ENCODE data around the gene XRN1. TPM values are rescaled to one million over a fixed set of nuclear protein-coding genes. Genes with fewer than 3 reads are reported as not detected.

XRN1 gene
- total and polyA plus RNA-seq, 2 donors from 2014 or later: 2.8 to 45.6 TPM

DNA sequence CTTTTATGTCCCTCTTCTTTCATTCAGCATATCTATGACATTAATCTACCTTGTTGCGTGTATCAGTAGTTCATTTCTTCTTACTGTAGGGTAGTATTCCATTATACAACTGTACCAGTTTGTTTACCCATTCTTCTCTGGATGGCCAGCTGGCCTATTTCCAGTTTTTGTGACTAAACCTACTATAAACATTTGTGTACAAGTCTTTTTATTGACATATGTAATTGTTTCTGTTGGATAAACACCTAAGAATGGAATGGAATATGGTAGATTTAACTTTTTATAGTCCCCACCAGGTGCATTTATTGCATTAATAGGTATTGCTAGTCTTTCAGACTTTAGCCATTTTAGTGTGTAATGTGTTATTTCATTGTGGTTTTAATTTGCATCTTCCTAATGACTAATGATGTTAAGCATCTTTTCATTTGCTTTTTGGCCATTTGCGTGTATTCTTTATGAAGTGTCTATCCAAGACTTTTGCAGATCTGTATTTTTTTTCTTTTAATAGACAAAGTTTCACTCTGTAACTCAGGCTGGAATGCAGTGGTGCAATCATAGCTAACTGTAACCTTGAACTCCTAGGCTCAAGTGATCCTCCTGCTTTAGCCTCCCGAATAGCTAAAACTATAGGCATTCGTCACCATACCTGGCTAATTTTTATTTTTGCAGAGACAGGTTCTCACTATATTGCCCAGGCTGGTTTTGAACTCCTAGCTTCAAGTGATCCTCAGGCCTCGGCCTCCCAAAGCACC is 41.9 kb upstream of the XRN1 start:
- H3K9ac ChIP-seq (ENCODE audit: low read length in 3 of 3): no peak overlapping the region
- H3K27ac ChIP-seq (ENCODE audit: low read depth in 2 of 2, low read length in 2 of 2): no peak overlapping the region
- H3K4me1 ChIP-seq (ENCODE audit: control insufficient read depth in 2 of 3, insufficient read depth in 2 of 3, low read depth in 1 of 3, low read length in 3 of 3): no peaks in the 10 kb centered on the region
- FAIRE-seq (no peak), DNase-seq (no peak)
- no peak overlapping the region for H3K4me3 ChIP-seq (ENCODE audit: low read length in 3 of 3)
- H3K27me3 ChIP-seq (ENCODE audit: control insufficient read depth, insufficient read depth, low read length): no peaks in the 10 kb centered on the region
- TF ChIP-seq, protein P1, sequence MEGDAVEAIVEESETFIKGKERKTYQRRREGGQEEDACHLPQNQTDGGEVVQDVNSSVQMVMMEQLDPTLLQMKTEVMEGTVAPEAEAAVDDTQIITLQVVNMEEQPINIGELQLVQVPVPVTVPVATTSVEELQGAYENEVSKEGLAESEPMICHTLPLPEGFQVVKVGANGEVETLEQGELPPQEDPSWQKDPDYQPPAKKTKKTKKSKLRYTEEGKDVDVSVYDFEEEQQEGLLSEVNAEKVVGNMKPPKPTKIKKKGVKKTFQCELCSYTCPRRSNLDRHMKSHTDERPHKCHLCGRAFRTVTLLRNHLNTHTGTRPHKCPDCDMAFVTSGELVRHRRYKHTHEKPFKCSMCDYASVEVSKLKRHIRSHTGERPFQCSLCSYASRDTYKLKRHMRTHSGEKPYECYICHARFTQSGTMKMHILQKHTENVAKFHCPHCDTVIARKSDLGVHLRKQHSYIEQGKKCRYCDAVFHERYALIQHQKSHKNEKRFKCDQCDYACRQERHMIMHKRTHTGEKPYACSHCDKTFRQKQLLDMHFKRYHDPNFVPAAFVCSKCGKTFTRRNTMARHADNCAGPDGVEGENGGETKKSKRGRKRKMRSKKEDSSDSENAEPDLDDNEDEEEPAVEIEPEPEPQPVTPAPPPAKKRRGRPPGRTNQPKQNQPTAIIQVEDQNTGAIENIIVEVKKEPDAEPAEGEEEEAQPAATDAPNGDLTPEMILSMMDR (IDR thresholded peaks at IDR 0.05; ENCODE audit: borderline replicate concordance, extremely low read depth, insufficient read depth): no peak
- no peaks in the 10 kb centered on the region for H3K9me3 ChIP-seq (ENCODE audit: control insufficient read depth in 2 of 3, insufficient read depth in 1 of 3, low read length in 3 of 3)
- peaks cover 2 to 56% (median 16%) of the 10 kb centered on the region in 3 donors for H3K36me3 ChIP-seq (ENCODE audit: control insufficient read depth in 2 of 3, insufficient read depth in 3 of 3, low read length in 3 of 3)
- intact Hi-C loops (cut with DNase I): no loop called here

DNA sequence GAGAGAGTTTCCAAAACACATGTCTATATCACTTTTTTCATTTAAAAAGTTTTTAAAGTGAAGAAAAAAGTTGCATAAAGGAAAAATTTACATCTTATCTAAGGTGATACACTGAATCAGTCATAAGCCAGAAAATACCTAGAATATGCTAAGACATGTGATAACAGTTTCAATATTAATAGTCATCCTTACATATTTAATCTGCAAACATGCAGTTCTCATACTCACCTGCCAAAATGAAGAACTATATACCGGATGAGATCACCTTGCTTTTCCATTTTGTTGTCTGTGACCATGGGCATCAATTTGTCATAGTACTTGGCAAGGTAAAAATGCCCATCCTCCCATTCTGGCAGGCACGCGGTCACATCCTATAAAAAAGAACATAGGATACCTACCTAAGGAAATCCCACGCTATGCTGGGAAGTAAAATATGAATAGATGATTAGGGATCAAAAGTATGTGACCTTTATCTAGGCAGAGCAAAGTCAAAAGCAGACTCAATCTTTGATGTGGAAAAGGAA is 37.1 kb upstream of the XRN1 start:
- no peaks in the 10 kb centered on the region for H3K27me3 ChIP-seq (ENCODE audit: control insufficient read depth, insufficient read depth, low read length)
- intact Hi-C loops (cut with DNase I): no loop called here
- H3K4me1 ChIP-seq (ENCODE audit: control insufficient read depth in 2 of 3, insufficient read depth in 2 of 3, low read depth in 1 of 3, low read length in 3 of 3): no peaks in the 10 kb centered on the region
- H3K9ac ChIP-seq (ENCODE audit: low read length in 3 of 3): no peak overlapping the region
- TF ChIP-seq, protein P1 (IDR thresholded peaks at IDR 0.05; ENCODE audit: borderline replicate concordance, extremely low read depth, insufficient read depth): no peak
- peaks cover 10 to 42% (median 14%) of the 10 kb centered on the region in 3 donors for H3K36me3 ChIP-seq (ENCODE audit: control insufficient read depth in 2 of 3, insufficient read depth in 3 of 3, low read length in 3 of 3)
- no peak overlapping the region for H3K4me3 ChIP-seq (ENCODE audit: low read length in 3 of 3)
- no peak overlapping the region for H3K27ac ChIP-seq (ENCODE audit: low read depth in 2 of 2, low read length in 2 of 2)
- peaks cover 0 to 5% (median 3%) of the 10 kb centered on the region in 3 donors for H3K9me3 ChIP-seq (ENCODE audit: control insufficient read depth in 2 of 3, insufficient read depth in 1 of 3, low read length in 3 of 3)
- DNase-seq (no peak), FAIRE-seq (no peak)

DNA sequence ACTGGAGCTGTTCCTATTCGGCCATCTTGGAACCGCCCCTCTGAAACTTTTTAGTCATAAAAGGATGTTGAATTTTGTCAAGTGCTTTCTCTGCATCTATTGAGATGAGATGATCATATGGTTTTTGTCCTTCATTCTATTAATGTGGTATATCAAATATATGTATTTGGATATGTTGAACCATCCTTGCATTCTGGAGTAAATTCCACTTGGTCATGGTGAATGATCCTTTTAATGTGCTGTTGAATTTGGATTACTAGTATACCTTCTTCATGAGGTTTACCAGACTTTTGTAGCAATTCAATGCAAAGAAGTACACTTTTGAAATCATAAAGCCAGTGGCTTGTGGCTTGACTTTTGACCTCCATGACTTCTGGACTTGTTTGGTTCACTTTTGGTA is 33.4 kb upstream of the XRN1 start:
- Histone ChIP-seq H3K27me3 (ENCODE audit: control insufficient read depth, insufficient read depth, low read length) (no peaks in the 10 kb centered on the region), H3K36me3 (ENCODE audit: control insufficient read depth in 2 of 3, insufficient read depth in 3 of 3, low read length in 3 of 3) (peaks cover 4 to 21% (median 11%) of the 10 kb centered on the region in 3 donors), H3K4me1 (ENCODE audit: control insufficient read depth in 2 of 3, insufficient read depth in 2 of 3, low read depth in 1 of 3, low read length in 3 of 3) (no peaks in the 10 kb centered on the region), H3K9me3 (ENCODE audit: control insufficient read depth in 2 of 3, insufficient read depth in 1 of 3, low read length in 3 of 3) (peaks cover 0 to 5% (median 3%) of the 10 kb centered on the region in 3 donors), H3K27ac (ENCODE audit: low read depth in 2 of 2, low read length in 2 of 2) (no peak overlapping the region), H3K9ac (ENCODE audit: low read length in 3 of 3) (no peak overlapping the region), H3K4me3 (ENCODE audit: low read length in 3 of 3) (no peak overlapping the region)
- TF ChIP-seq, protein P1 (IDR thresholded peaks at IDR 0.05; ENCODE audit: borderline replicate concordance, extremely low read depth, insufficient read depth): no peak
- no peak for FAIRE-seq
- DNase-seq: no peak
- intact Hi-C loops (cut with DNase I): no loop called here
